ENCODE measurements around the gene GATD1.

DNA sequence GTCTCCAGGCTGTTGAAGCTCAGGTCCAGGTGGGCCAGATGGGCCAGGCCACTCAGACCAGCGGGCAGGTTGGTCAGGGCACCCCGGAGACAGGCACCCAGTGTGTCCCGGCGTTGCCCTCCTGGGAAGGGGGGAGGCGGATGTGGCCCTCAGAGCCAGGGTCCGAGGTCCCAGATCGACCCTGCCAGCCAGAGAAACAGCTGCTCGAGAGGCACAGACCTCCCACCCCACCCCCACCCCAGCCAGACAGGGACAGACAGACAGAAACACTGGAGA, 26.1 kb upstream of the GATD1 start:
- TF ChIP-seq GATA2 (IDR thresholded peaks at IDR 0.05; ENCODE audit: low read depth, low read length) (no peak), GATA3 (IDR thresholded peaks at IDR 0.05; ENCODE audit: low read depth, low read length) (no peak)

Measured in SH-SY5Y (cell line).